ENCODE data around the gene BSPRY. TPM values are rescaled to one million over a fixed set of nuclear protein-coding genes. Genes with fewer than 3 reads are reported as not detected.
A peak's percentile ranks its signal among the peaks of the same experiment; 100 is the strongest.

The BSPRY gene
- total RNA-seq, 5 donors from 2014 or later (not counting 1 experiment from before 2014, with no cell fraction given): 0.15 to 0.85 (median 0.26) TPM

GRCh38 chr9:113393281-113393680 lies 43.9 kb downstream of the BSPRY start:
- no peak overlapping the region for H3K27ac Mint-ChIP-seq
- H3K4me1 Mint-ChIP-seq: peaks cover 5 to 12% (median 10%) of the 10 kb centered on the region in 3 donors
- Histone ChIP-seq H3K4me1 (ENCODE audit: control insufficient read depth in 1 of 2, extremely low read depth in 1 of 2, insufficient read depth in 2 of 2, low read length in 2 of 2) (no peaks in the 10 kb centered on the region), H3K36me3 (ENCODE audit: control insufficient read depth in 2 of 2, extremely low read depth in 1 of 2, insufficient read depth in 1 of 2, low read length in 1 of 2) (peaks cover 10 to 41% of the 10 kb centered on the region in 2 donors), H3K27ac (ENCODE audit: low read length) (no peak overlapping the region), H3K27me3 (replicated peaks in 1 of 2; ENCODE audit: control insufficient read depth in 2 of 2, extremely low read depth in 1 of 2, insufficient read depth in 2 of 2, low read length in 1 of 2) (no peaks in the 10 kb centered on the region), H3K9me3 (no peaks in the 10 kb centered on the region), H3K4me3 (ENCODE audit: control insufficient read depth in 1 of 2, extremely low read depth in 1 of 2, low read length in 1 of 2) (no peak overlapping the region)
- DNase-seq (no peak), ATAC-seq (replicated peaks in 1 of 4) (no peak)
- no peaks in the 10 kb centered on the region for H3K27me3 Mint-ChIP-seq
- no peaks in the 10 kb centered on the region for H3K9me3 Mint-ChIP-seq
- ChIA-PET POLR2A (interaction anchor here in 1 of 2 donors (0.6 to 0.7 kb wide), 2 partner anchors 8 to 63 kb away, joined by 3 to 9 read pairs; partner anchors contain the start of gene ALAD), CTCF (interaction anchor here in 1 of 2 donors (0.5 kb wide), 1 partner anchor 268 kb away, joined by 3 read pairs; no protein-coding TSS in a partner anchor)
- H3K4me3 Mint-ChIP-seq: no peak overlapping the region
- peaks cover 46% of the 10 kb centered on the region for H3K36me3 Mint-ChIP-seq
- WGBS (ENCODE audit: insufficient coverage): 100% methylated on average over 2 of the region's 7 CpGs

GRCh38 chr9:113395000-113395861 lies 45.9 kb downstream of the BSPRY start:
- no peaks in the 10 kb centered on the region for H3K9me3 Mint-ChIP-seq
- H3K27me3 Mint-ChIP-seq: no peaks in the 10 kb centered on the region

GRCh38 chr9:113397203-113397631 lies 47.9 kb downstream of the BSPRY start:
- H3K27ac Mint-ChIP-seq: no peak overlapping the region
- Histone ChIP-seq H3K27me3 (replicated peaks in 1 of 2; ENCODE audit: control insufficient read depth in 2 of 2, extremely low read depth in 1 of 2, insufficient read depth in 2 of 2, low read length in 1 of 2) (no peaks in the 10 kb centered on the region), H3K27ac (ENCODE audit: low read length) (no peak overlapping the region), H3K9me3 (no peaks in the 10 kb centered on the region), H3K4me3 (ENCODE audit: control insufficient read depth in 1 of 2, extremely low read depth in 1 of 2, low read length in 1 of 2) (no peak overlapping the region), H3K4me1 (ENCODE audit: control insufficient read depth in 1 of 2, extremely low read depth in 1 of 2, insufficient read depth in 2 of 2, low read length in 2 of 2) (peaks cover 7 to 25% of the 10 kb centered on the region in 2 experiments), H3K36me3 (ENCODE audit: control insufficient read depth in 2 of 2, extremely low read depth in 1 of 2, insufficient read depth in 1 of 2, low read length in 1 of 2) (peaks cover 0 to 5% of the 10 kb centered on the region in 2 donors)
- H3K4me1 Mint-ChIP-seq: peaks cover 28 to 38% (median 33%) of the 10 kb centered on the region in 3 donors
- DNase-seq: no peak
- no peak overlapping the region for H3K4me3 Mint-ChIP-seq
- WGBS (ENCODE audit: insufficient coverage): no CpG with 5 or more reads among the region's 3 CpGs
- H3K27me3 Mint-ChIP-seq: no peaks in the 10 kb centered on the region
- no peaks in the 10 kb centered on the region for H3K9me3 Mint-ChIP-seq
- POLR2A ChIA-PET: interaction anchor here (0.6 kb wide), 2 partner anchors 18 to 21 kb away, joined by 3 to 5 read pairs; no protein-coding TSS in a partner anchor
- CTCF ChIA-PET: interaction anchor here in 1 of 2 donors (0.7 kb wide), 1 partner anchor 193 kb away, joined by 3 read pairs; no protein-coding TSS in a partner anchor
- ATAC-seq (replicated peaks in 1 of 4): no peak
- H3K36me3 Mint-ChIP-seq: peaks cover 21% of the 10 kb centered on the region

More at GRCh38 chr9:113395000-113395861, 45.9 kb downstream of the BSPRY start:
- H3K27me3 ChIP-seq (replicated peaks in 1 of 2; ENCODE audit: control insufficient read depth in 2 of 2, extremely low read depth in 1 of 2, insufficient read depth in 2 of 2, low read length in 1 of 2): no peaks in the 10 kb centered on the region
- no peak for ATAC-seq (replicated peaks in 1 of 4)
- H3K27ac ChIP-seq (ENCODE audit: low read length): no peak overlapping the region
- WGBS (ENCODE audit: insufficient coverage): 92% methylated on average over 6 of the region's 9 CpGs
- no peaks in the 10 kb centered on the region for H3K9me3 ChIP-seq
- H3K4me3 ChIP-seq (ENCODE audit: control insufficient read depth in 1 of 2, extremely low read depth in 1 of 2, low read length in 1 of 2): no peak overlapping the region
- Mint-ChIP-seq H3K4me3 (no peak overlapping the region), H3K4me1 (peaks cover 19 to 25% (median 23%) of the 10 kb centered on the region in 3 donors), H3K27ac (no peak overlapping the region), H3K36me3 (peaks cover 35% of the 10 kb centered on the region)
- no peak for DNase-seq
- ChIA-PET CTCF (no interaction called here), POLR2A (interaction anchor here in 1 of 2 donors (0.6 kb wide), 1 partner anchor 203 kb away, joined by 3 read pairs; no protein-coding TSS in a partner anchor)
- peaks cover 0 to 24% of the 10 kb centered on the region in 2 donors for H3K36me3 ChIP-seq (ENCODE audit: control insufficient read depth in 2 of 2, extremely low read depth in 1 of 2, insufficient read depth in 1 of 2, low read length in 1 of 2)
- peaks cover 2 to 11% of the 10 kb centered on the region in 2 experiments for H3K4me1 ChIP-seq (ENCODE audit: control insufficient read depth in 1 of 2, extremely low read depth in 1 of 2, insufficient read depth in 2 of 2, low read length in 2 of 2)

GRCh38 chr9:113398796-113399195 lies 49.5 kb downstream of the BSPRY start:
- peaks cover 7 to 25% of the 10 kb centered on the region in 2 experiments for H3K4me1 ChIP-seq (ENCODE audit: control insufficient read depth in 1 of 2, extremely low read depth in 1 of 2, insufficient read depth in 2 of 2, low read length in 2 of 2)
- DNase-seq: no peak
- 89% methylated on average over 3 of the region's 5 CpGs for WGBS (ENCODE audit: insufficient coverage)

GRCh38 chr9:113399646-113400200 lies 50.4 kb downstream of the BSPRY start:
- Histone ChIP-seq H3K27me3 (replicated peaks in 1 of 2; ENCODE audit: control insufficient read depth in 2 of 2, extremely low read depth in 1 of 2, insufficient read depth in 2 of 2, low read length in 1 of 2) (no peaks in the 10 kb centered on the region), H3K27ac (ENCODE audit: low read length) (no peak overlapping the region), H3K4me1 (ENCODE audit: control insufficient read depth in 1 of 2, extremely low read depth in 1 of 2, insufficient read depth in 2 of 2, low read length in 2 of 2) (peaks cover 7 to 25% of the 10 kb centered on the region in 2 experiments), H3K9me3 (no peaks in the 10 kb centered on the region), H3K36me3 (ENCODE audit: control insufficient read depth in 2 of 2, extremely low read depth in 1 of 2, insufficient read depth in 1 of 2, low read length in 1 of 2) (no peaks in the 10 kb centered on the region), H3K4me3 (ENCODE audit: control insufficient read depth in 1 of 2, extremely low read depth in 1 of 2, low read length in 1 of 2) (peak overlapping the region in 1 of 2 donors; percentile 89)
- Mint-ChIP-seq H3K4me3 (peak overlapping the region; percentile 73 to 92 (median 90)), H3K9me3 (no peaks in the 10 kb centered on the region), H3K4me1 (peaks cover 28 to 38% (median 37%) of the 10 kb centered on the region in 3 donors), H3K27ac (no peak overlapping the region), H3K27me3 (no peaks in the 10 kb centered on the region), H3K36me3 (peaks cover 13% of the 10 kb centered on the region)
- ChIA-PET CTCF (interaction anchor here (0.6 to 2.1 kb wide), 4 partner anchors 10 to 255 kb away, joined by 3 to 31 read pairs (median 6); partner anchors contain the start of genes C9orf43 (in 1 of the 2) and POLE3 (in 1 of the 2)), POLR2A (no interaction called here)
- ATAC-seq (replicated peaks in 1 of 4) (no peak), DNase-seq (no peak)
- WGBS (ENCODE audit: insufficient coverage): 96% methylated on average over 3 of the region's 3 CpGs

More at GRCh38 chr9:113398796-113399195, 49.5 kb downstream of the BSPRY start:
- H3K27me3 Mint-ChIP-seq: no peaks in the 10 kb centered on the region
- no peak overlapping the region for H3K27ac Mint-ChIP-seq
- ChIA-PET POLR2A (no interaction called here), CTCF (interaction anchor here (0.5 to 1.8 kb wide), 5 partner anchors 11 to 906 kb away, joined by 3 to 6 read pairs (median 4); partner anchors contain the start of gene CDC26 (in 1 of the 2))
- no peaks in the 10 kb centered on the region for H3K36me3 ChIP-seq (ENCODE audit: control insufficient read depth in 2 of 2, extremely low read depth in 1 of 2, insufficient read depth in 1 of 2, low read length in 1 of 2)
- H3K4me3 Mint-ChIP-seq: peak overlapping the region; percentile 73 to 92 (median 90)
- H3K4me1 Mint-ChIP-seq: peaks cover 28 to 38% (median 35%) of the 10 kb centered on the region in 3 donors
- H3K9me3 ChIP-seq: no peaks in the 10 kb centered on the region
- no peaks in the 10 kb centered on the region for H3K9me3 Mint-ChIP-seq
- H3K27me3 ChIP-seq (replicated peaks in 1 of 2; ENCODE audit: control insufficient read depth in 2 of 2, extremely low read depth in 1 of 2, insufficient read depth in 2 of 2, low read length in 1 of 2): no peaks in the 10 kb centered on the region
- peaks cover 13% of the 10 kb centered on the region for H3K36me3 Mint-ChIP-seq
- no peak for ATAC-seq (replicated peaks in 1 of 4)
- H3K4me3 ChIP-seq (ENCODE audit: control insufficient read depth in 1 of 2, extremely low read depth in 1 of 2, low read length in 1 of 2): no peak overlapping the region
- H3K27ac ChIP-seq (ENCODE audit: low read length): no peak overlapping the region

Measured in T-cell (primary cell).